HAP-1 (cell line): ENCODE results near the gene TLR3.

Experiments used
- DNase-seq, 2 experiments: peaks; one replicate each; pipeline ENCODE4 v3.0.0-alpha.2; 2016 to 2020; ENCODE audit warnings: low spot score in 2 of 2
- H3K27me3 ChIP-seq: fragments of 250-450 bp; sonication (Bioruptor Pico); 2 replicates; pipeline ENCODE4 v1.5.1; 2020; ENCODE audit warnings: low read depth, mild to moderate bottlenecking, moderate library complexity
- H3K36me3 ChIP-seq: fragments of 250-450 bp; sonication (Bioruptor Pico); replicated peaks from 2 replicates; pipeline ENCODE4 v1.5.1; 2020; ENCODE audit warnings: mild to moderate bottlenecking
- H3K4me1 ChIP-seq: fragments of 250-450 bp; sonication (Bioruptor Pico); 2 replicates; pipeline ENCODE4 v1.5.1; 2020; ENCODE audit warnings: mild to moderate bottlenecking
- H3K4me3 ChIP-seq: fragments of 250-450 bp; sonication (Bioruptor Pico); 2 replicates; pipeline ENCODE4 v1.5.1; 2020; ENCODE audit warnings: mild to moderate bottlenecking, moderate library complexity
- H3K9me3 ChIP-seq: fragments of 250-450 bp; sonication (Bioruptor Pico); 2 replicates; pipeline ENCODE4 v1.5.1; 2020; ENCODE audit warnings: mild to moderate bottlenecking, moderate library complexity
- in situ Hi-C: fragments of 300-500 bp; cut with MboI; formaldehyde crosslinking; loops from 3 replicates; pipeline ENCODE4 v1.14.3; 2020; ENCODE audit warnings: low sequenced_read_pairs, inconsistent platforms, mixed read lengths

TLR3 gene

DNA sequence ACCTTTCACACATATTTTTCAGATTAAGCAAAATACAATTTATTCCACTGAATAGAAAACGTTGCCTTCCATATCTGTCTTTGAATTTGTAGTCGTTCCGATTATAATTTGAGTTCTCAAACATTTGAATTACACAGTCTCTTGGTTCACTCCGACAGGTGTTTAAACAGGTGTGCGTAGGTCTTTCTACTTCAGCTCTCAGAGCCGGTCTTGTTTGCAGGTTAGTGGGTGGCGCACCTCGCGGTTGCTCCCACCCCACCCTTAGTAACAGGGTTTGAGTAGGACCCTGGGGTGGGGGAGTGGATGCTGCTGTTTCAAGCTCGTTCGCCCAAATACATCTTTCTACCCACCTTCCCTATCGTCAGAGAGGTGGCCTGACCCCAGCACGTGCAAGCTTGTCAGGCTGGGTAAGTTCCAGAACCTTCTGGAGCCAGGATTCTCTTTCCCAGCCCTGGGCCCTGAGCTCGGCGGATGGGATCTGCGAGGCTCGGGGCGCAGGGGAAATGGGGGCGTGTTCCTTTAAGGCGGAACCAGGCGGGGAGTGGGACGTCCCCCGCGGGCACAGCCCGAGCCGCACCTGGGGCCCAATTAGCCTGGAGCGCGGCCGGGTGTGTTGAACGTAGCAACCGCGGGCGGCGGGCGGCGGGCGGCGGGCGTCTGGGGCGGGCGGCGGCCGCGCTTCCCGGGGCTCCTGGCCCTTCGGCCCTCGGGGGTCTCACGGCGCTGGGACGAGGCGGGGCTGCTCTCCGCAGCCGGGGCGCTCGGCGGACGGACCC lies 35.3 kb downstream of the TLR3 start, which contains the start of gene FAM149A:
Gene FAM149A (plus strand): TSS at position 591 of the 776 bp plus-strand sequence.
- in situ Hi-C loops = no loop called here
- Histone ChIP-seq H3K9me3 (no peaks in the 10 kb centered on the region), H3K4me3 (peak within 1 kb of the TSS; percentile 40), H3K4me1 (peaks cover 21% of the 10 kb centered on the region), H3K36me3 (no peaks in the 10 kb centered on the region), H3K27me3 (no peaks in the 10 kb centered on the region)
- peak in 1 of 2 experiments; percentile 75 for DNase-seq

DNA sequence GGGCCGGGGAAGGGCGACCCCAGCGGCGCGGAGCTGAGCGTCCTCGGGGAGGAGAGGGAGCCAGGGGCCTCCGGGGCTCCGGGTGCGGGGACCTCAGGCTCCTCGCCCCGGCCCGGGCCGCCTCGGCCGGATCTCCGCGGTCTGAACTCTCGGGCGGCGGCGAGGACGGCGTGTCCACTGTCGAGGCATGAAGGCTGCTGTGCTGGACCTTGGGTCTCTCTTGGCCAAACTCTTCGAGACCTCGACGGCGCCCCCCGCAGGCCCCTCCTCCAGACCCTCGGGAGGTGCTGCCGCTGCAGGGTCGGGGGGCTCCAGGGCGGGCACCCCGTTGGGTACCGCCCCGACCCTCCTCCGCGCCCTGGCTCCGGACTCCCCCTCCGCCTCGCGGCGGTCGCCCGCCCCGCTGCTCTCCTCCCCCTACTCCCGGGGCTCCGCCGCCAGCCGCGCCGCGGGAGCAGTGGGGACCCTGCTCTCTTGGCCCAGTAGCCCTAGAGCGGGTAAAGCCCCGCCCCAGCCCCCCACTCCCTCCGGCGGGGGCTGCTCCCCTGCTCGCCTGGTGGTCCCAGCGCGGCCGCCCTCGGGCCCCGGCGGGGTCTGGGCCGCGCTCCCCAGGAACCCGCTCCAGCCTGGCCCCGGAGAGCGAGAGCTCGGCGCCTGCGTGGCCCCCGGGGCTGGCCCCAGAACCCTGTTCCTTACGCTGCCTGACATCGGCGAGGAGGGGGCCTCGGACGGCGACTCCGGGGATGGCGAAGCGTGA lies 36.1 kb downstream of the TLR3 start:
- H3K9me3 ChIP-seq = no peaks in the 10 kb centered on the region
- peaks cover 21% of the 10 kb centered on the region for H3K4me1 ChIP-seq
- peak overlapping the region; percentile 40 for H3K4me3 ChIP-seq
- peak in 1 of 2 experiments; percentile 35 for DNase-seq
- in situ Hi-C loops = no loop called here
- H3K27me3 ChIP-seq = no peaks in the 10 kb centered on the region
- H3K36me3 ChIP-seq = no peaks in the 10 kb centered on the region

DNA sequence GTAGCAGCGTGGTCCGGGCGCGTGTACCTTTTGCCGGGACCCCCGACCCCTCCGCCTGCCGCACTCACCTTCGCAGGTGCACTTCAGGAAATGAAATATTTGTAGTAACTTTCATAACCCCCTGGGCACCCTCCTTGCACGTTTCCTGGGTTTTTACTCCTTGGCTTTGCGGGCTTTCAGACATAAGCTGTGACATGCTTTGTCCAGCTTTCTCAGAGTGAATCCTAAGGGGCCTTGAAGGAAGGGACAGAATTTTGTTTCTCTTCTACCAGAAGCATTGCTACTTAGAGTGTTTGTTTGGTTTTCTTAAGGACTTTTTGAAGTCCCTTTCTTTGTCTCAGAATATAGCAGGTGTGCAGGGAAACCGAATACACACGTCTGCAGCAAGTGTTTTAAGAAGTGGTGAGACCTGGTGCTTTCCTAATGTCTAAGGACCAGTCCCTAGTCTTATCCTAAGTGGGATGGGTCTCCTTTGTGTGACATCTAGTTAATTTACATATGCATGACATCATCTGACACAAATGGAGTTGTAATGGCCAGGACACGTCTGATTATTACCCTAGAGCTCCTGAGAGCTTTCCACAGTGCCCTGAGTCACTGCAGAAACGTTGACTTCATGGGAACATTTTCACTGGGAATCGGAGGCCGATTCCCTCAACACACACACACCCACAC lies 36.8 kb downstream of the TLR3 start:
- H3K36me3 ChIP-seq = no peaks in the 10 kb centered on the region
- DNase-seq = peak; percentile 17 to 56
- peak overlapping the region; percentile 40 for H3K4me3 ChIP-seq
- in situ Hi-C loops = no loop called here
- H3K27me3 ChIP-seq = no peaks in the 10 kb centered on the region
- H3K4me1 ChIP-seq = peaks cover 21% of the 10 kb centered on the region
- H3K9me3 ChIP-seq = no peaks in the 10 kb centered on the region

DNA sequence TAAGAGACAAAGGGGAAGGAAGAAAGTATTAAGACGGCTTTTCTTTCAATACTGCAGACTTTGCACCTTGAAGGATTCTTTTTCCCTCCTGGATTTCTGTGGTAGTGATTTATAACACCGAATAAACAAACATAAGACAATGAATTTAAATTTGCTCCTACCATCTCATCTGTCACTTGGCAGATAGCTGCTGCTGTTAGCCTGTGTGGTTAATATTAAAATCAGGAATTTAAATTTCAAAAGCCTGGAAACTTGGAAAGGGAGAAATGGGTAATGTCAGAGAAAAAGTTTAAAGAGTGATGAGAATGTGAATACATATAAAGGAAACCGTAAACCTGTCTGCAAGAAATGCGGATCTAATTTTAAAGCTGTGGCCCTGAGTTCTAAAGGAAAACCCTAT lies 39.0 kb downstream of the TLR3 start:
- Histone ChIP-seq H3K27me3 (no peaks in the 10 kb centered on the region), H3K9me3 (no peaks in the 10 kb centered on the region), H3K36me3 (no peaks in the 10 kb centered on the region), H3K4me1 (peaks cover 21% of the 10 kb centered on the region), H3K4me3 (no peak overlapping the region)
- no peak for DNase-seq
- in situ Hi-C loops = no loop called here

DNA sequence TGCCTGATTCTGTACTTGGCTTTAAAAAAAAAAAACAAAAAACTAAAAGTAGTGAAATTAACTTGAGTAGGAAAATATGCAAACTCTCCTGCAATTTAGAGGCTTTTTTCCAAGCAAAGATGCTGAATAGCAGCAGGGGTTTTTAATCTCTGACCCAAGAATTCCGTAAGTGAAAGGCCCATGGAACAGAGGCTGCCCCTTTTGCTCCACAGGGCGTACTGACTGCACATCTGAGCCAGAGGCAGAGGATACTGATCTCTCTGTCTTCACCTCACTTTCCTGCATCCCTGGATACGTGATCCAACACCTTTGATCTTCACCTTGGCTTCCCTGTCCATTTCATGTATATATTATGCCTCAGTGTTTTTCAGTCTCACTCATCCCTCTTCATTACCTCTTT lies 39.4 kb downstream of the TLR3 start:
- Histone ChIP-seq H3K9me3 (no peaks in the 10 kb centered on the region), H3K4me3 (no peak overlapping the region), H3K36me3 (no peaks in the 10 kb centered on the region), H3K27me3 (no peaks in the 10 kb centered on the region), H3K4me1 (peaks cover 21% of the 10 kb centered on the region)
- in situ Hi-C loops = no loop called here
- no peak for DNase-seq

DNA sequence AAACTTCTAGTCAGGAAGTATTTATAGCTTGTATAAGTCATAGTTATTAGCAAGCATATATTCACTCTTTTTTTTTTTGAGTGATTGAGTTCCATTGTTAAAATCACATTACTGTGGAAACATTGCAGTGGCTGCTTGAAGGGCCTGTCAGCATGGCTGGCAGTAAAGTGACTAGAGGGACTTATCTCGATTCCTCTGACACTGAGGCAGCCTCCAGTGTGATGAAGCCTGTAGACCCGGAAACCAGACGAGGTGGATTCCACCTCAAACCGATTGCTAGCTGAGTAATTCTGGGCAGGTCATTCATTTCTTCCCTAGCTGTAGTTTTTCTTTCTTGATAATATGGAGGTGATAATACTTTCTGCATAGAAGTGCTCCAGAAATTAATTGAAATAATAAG lies 40.3 kb downstream of the TLR3 start:
- in situ Hi-C loops = no loop called here
- DNase-seq = no peak
- Histone ChIP-seq H3K27me3 (no peaks in the 10 kb centered on the region), H3K4me1 (peaks cover 21% of the 10 kb centered on the region), H3K36me3 (no peaks in the 10 kb centered on the region), H3K9me3 (no peaks in the 10 kb centered on the region), H3K4me3 (no peak overlapping the region)

DNA sequence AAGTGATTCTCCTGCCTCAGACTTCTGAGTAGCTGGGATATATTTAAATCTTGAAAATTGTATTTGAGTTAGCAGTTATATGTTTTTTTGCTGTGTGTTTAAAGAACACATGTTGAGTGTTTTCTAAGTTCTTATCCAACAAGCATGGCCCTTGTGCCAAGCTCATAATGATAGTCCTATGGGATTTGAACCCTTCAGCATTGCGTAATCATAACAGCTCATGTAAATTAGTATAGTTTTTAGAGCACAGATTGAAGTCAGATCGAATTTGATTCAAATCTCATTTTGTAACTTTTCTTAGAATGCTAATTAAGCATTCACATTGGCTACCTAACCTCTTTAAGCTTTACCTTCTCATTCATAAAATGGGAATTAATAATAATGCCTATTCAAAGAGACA lies 47.7 kb downstream of the TLR3 start:
- no peaks in the 10 kb centered on the region for H3K27me3 ChIP-seq
- in situ Hi-C loops = no loop called here
- H3K36me3 ChIP-seq = no peaks in the 10 kb centered on the region
- DNase-seq = no peak
- H3K4me1 ChIP-seq = peaks cover 12% of the 10 kb centered on the region
- no peaks in the 10 kb centered on the region for H3K9me3 ChIP-seq
- no peak overlapping the region for H3K4me3 ChIP-seq

DNA sequence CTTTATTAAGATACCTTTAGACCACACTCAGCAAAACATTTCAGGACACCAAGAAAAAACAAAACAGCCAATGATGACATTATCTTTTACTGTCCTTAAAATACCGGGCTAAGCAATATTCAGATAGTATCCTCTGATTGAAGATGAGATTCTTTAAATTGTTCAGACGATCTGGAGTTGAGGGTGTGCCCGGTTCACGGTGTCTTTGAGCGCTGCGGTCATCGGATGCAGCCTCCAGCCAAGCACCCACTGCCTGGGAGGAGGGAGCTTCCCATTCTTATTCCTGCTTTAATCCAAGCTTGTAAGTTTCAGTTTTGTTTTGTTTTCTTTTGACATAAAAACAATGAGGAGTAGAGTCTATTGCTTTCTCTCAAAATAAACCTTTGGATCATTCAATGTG lies 49.6 kb downstream of the TLR3 start:
- Histone ChIP-seq H3K36me3 (no peaks in the 10 kb centered on the region), H3K9me3 (no peaks in the 10 kb centered on the region), H3K27me3 (no peaks in the 10 kb centered on the region), H3K4me1 (peaks cover 12% of the 10 kb centered on the region), H3K4me3 (no peak overlapping the region)
- in situ Hi-C loops = no loop called here
- peak; percentile 30 to 48 for DNase-seq

DNA sequence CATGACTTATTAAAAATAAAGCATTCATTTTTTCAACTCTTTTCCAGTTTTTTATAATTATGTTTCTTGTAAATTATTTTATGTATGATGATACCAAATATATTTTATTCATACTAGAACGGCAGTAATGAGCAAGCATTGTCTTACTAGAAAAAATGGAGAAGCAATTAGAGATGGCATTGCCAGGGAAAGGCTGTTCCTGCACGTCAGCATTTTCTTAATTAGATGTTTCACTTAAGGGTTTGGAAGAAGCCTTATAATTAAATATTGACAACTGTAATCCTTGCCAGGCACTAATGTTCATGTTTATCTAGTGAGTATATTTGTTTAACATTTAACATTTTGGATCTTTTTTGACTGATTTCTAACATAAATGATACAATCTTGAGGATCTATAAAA lies 52.1 kb downstream of the TLR3 start:
- H3K4me1 ChIP-seq = peaks cover 12% of the 10 kb centered on the region
- H3K27me3 ChIP-seq = no peaks in the 10 kb centered on the region
- in situ Hi-C loops = no loop called here

DNA sequence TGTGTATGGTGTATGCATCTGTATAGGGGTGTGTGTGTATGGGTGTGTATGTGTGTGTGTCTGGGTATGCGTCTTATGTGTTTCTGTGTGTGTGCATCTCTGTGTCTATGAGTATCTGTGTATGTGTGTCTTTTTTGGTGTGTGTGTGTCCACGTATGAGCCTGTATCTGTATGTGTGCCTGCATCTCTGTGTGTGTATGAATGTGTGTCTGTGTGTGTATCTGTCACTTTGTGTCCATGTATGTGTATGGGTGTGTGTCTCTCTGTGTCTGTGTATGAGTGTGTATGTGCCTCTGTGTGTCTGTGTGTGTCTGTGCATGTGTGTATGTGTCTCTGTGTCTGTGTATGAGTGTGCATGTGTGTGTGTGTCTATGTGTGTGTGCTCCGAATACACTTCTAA lies 59.9 kb downstream of the TLR3 start:
- Histone ChIP-seq H3K9me3 (no peaks in the 10 kb centered on the region), H3K4me1 (peaks cover 19% of the 10 kb centered on the region), H3K36me3 (no peaks in the 10 kb centered on the region), H3K27me3 (no peaks in the 10 kb centered on the region), H3K4me3 (no peak overlapping the region)
- in situ Hi-C loops = no loop called here
- DNase-seq = no peak

More for the DNA sequence above, 52.1 kb downstream of the TLR3 start:
- no peaks in the 10 kb centered on the region for H3K9me3 ChIP-seq
- no peak overlapping the region for H3K4me3 ChIP-seq
- no peaks in the 10 kb centered on the region for H3K36me3 ChIP-seq
- DNase-seq = no peak

DNA sequence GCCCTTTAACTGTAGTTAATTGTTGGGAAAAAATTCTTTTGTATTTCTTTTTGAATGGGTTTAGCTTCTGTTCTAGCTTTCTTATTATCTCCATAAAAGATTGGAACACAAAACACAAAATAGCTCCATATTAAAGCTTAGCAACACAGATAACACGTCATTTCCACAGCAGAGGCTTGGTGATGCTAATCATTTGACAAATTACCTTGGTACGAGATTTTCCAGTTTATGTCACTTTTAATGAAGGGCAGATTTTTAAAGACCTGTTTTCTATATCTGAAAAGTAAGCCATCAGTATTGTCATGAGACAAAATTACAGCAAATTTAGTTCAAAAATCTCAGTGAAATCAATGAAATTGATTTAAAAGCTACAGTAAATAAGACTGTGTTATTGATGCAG lies 63.0 kb downstream of the TLR3 start:
- in situ Hi-C loops = no loop called here
- no peaks in the 10 kb centered on the region for H3K9me3 ChIP-seq
- H3K27me3 ChIP-seq = no peaks in the 10 kb centered on the region
- peak in 1 of 2 experiments; percentile 71 for DNase-seq
- no peak overlapping the region for H3K4me3 ChIP-seq
- H3K4me1 ChIP-seq = peaks cover 19% of the 10 kb centered on the region
- H3K36me3 ChIP-seq = no peaks in the 10 kb centered on the region

DNA sequence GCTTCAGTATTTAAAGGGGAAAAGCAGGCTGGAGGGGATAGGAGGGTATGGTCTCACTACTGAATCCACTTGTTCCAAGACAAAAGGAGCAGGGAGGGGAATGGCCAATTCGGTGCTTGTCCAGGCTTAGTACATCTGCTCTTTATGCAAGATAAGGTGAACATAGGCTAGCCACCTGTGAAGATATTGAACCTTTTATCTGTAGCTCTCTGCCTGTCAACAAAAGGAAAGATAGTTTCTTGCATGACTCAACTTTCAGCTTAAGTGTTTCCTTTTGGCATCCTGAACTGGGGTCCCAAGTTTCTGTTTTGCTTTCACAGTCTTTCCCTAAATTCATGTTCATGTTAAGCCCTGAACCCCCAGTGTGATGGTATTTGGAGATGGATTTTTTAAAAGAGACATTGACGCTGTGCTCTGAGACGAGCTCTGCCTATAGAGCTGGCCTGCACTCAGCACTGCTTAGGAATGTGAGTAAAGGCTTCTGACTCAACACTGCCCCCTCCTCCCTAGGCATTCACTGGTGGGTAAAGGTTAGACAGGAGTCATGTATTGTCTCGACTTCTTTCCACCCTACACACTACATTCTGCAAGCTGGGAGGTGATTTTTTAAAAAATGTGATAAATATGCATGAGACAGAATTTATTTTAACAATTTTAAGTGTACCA lies 63.8 kb downstream of the TLR3 start:
- peaks cover 19% of the 10 kb centered on the region for H3K4me1 ChIP-seq
- H3K4me3 ChIP-seq = no peak overlapping the region
- no peaks in the 10 kb centered on the region for H3K27me3 ChIP-seq
- H3K9me3 ChIP-seq = no peaks in the 10 kb centered on the region
- H3K36me3 ChIP-seq = no peaks in the 10 kb centered on the region
- DNase-seq = peak; percentile 72 to 74
- in situ Hi-C loops = no loop called here

DNA sequence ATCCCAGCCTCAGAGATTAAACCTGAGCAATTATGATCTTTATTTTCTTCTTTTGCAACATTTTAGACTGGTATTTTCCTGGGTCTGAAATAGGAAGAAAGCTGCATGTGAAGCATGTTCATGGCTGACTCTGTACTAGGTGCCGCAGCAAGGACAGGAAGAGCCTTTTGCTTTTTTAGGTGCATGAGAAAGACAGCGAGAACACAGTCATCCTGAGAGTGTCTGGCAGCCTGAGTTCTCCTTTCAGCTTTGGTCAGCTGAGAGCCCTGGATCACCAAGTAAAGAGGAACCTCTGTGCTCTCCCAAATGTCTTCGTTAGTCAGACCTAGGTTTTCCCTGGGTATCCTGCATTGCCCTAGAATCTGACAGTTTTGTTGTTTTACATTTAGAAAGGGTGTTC lies 65.3 kb downstream of the TLR3 start:
- H3K27me3 ChIP-seq = no peaks in the 10 kb centered on the region
- no peaks in the 10 kb centered on the region for H3K9me3 ChIP-seq
- H3K36me3 ChIP-seq = no peaks in the 10 kb centered on the region
- in situ Hi-C loops = no loop called here
- no peak for DNase-seq
- peaks cover 19% of the 10 kb centered on the region for H3K4me1 ChIP-seq
- H3K4me3 ChIP-seq = no peak overlapping the region
